ENCODE results near the gene TCF7L1.

- TF ChIP-seq CTCF (IDR thresholded peaks at IDR 0.05) (no peak), USF2 (IDR thresholded peaks at IDR 0.05; ENCODE audit: borderline replicate concordance, low read depth, low read length) (no peak), RXRA (IDR thresholded peaks at IDR 0.05; ENCODE audit: borderline replicate concordance, low read depth) (no peak), JUND (IDR thresholded peaks at IDR 0.05) (no peak), RAD21 (IDR thresholded peaks at IDR 0.05; ENCODE audit: low read length) (no peak), REST (IDR thresholded peaks at IDR 0.05; ENCODE audit: low read depth, low read length) (no peak), EZH2phosphoT487 (IDR thresholded peaks at IDR 0.05; ENCODE audit: borderline replicate concordance, low read depth) (no peak)
Measured at GRCh38 chr2:85167479-85167878, 34.3 kb downstream of the TCF7L1 start.

All from SK-N-SH (cell line).